Neural cell (in vitro differentiated cells): Measurements from ENCODE around the gene ETV6.

Source experiments
- TF ChIP-seq, protein P1 (sequence below): fragments of 450-650 bp; IDR thresholded peaks from 2 replicates; pipeline ENCODE4 v1.5.1; 2014; ENCODE audit warnings: antibody characterized with exemption, mild to moderate bottlenecking, moderate library complexity; ENCODE audit not compliant: poor library complexity, severe bottlenecking
- TF ChIP-seq, protein P2 (sequence below): IDR thresholded peaks from 2 replicates; pipeline ENCODE4 v1.6.1; 2012; ENCODE audit warnings: borderline replicate concordance

DNA sequence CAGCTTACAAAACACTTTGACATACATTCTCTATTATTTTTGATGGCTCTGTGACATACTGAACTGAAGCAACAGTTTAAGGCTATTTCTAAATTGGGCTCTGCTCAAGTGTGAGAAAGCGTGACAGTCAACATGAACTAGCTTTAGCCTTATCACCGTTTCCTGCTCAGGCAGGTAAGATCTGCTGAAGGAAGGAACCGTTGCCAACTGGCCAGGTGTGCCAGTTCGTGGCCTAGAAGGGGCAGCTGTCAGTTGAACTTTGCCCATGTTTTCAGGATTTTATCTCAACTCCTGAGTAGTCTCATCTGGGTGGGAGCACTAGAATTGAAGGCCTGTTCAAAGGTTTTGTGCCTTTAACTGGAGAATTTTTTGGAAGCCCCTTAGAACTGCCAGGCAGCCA, 79.5 kb downstream of the ETV6 start:
- TF ChIP-seq, protein P1, sequence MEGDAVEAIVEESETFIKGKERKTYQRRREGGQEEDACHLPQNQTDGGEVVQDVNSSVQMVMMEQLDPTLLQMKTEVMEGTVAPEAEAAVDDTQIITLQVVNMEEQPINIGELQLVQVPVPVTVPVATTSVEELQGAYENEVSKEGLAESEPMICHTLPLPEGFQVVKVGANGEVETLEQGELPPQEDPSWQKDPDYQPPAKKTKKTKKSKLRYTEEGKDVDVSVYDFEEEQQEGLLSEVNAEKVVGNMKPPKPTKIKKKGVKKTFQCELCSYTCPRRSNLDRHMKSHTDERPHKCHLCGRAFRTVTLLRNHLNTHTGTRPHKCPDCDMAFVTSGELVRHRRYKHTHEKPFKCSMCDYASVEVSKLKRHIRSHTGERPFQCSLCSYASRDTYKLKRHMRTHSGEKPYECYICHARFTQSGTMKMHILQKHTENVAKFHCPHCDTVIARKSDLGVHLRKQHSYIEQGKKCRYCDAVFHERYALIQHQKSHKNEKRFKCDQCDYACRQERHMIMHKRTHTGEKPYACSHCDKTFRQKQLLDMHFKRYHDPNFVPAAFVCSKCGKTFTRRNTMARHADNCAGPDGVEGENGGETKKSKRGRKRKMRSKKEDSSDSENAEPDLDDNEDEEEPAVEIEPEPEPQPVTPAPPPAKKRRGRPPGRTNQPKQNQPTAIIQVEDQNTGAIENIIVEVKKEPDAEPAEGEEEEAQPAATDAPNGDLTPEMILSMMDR = no peak
- TF ChIP-seq, protein P2, sequence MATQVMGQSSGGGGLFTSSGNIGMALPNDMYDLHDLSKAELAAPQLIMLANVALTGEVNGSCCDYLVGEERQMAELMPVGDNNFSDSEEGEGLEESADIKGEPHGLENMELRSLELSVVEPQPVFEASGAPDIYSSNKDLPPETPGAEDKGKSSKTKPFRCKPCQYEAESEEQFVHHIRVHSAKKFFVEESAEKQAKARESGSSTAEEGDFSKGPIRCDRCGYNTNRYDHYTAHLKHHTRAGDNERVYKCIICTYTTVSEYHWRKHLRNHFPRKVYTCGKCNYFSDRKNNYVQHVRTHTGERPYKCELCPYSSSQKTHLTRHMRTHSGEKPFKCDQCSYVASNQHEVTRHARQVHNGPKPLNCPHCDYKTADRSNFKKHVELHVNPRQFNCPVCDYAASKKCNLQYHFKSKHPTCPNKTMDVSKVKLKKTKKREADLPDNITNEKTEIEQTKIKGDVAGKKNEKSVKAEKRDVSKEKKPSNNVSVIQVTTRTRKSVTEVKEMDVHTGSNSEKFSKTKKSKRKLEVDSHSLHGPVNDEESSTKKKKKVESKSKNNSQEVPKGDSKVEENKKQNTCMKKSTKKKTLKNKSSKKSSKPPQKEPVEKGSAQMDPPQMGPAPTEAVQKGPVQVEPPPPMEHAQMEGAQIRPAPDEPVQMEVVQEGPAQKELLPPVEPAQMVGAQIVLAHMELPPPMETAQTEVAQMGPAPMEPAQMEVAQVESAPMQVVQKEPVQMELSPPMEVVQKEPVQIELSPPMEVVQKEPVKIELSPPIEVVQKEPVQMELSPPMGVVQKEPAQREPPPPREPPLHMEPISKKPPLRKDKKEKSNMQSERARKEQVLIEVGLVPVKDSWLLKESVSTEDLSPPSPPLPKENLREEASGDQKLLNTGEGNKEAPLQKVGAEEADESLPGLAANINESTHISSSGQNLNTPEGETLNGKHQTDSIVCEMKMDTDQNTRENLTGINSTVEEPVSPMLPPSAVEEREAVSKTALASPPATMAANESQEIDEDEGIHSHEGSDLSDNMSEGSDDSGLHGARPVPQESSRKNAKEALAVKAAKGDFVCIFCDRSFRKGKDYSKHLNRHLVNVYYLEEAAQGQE = no peak
